Activated T-cell treated with anti-CD3 and anti-CD28 coated beads for 4 hours (primary cell): ENCODE measurements around the gene FCHO2.

ENCODE experiments used
- DNase-seq: peaks from one replicate; pipeline ENCODE4 v3.0.0-alpha.2; 2020

FCHO2 gene

GRCh38 chr5:73117088-73117740 is 161.4 kb downstream of the FCHO2 start:
- no peak for DNase-seq

DNA sequence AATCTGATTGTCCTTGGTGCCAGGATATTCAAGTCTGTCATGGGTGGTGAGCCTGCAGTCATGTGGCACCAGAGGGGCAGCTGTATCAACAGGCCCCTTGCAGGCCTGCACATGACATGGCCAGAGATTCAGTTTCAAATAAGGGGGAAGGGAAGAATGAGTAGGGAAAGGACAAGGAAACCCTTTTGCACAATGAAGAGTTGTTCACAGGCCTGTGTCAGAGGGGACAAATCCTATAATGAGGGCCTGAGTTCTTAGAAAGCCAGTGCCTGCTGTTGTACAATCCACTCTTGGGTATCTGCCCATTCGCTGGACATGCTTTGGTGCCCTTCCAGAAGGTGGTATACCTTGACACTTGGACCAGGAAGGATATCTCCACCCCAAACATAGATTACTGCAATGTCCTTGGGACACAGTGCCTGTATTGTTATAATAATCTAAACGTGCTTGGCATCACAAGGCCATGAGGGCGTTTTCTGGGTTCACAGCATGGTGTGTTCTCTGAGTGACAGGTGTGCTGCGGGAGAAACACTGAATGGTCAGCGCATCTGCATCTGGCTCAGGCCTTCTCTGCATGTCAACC is 162.6 kb downstream of the FCHO2 start:
- DNase-seq, result no peak

GRCh38 chr5:73119451-73120157 is 163.8 kb downstream of the FCHO2 start:
- DNase-seq, result no peak

DNA sequence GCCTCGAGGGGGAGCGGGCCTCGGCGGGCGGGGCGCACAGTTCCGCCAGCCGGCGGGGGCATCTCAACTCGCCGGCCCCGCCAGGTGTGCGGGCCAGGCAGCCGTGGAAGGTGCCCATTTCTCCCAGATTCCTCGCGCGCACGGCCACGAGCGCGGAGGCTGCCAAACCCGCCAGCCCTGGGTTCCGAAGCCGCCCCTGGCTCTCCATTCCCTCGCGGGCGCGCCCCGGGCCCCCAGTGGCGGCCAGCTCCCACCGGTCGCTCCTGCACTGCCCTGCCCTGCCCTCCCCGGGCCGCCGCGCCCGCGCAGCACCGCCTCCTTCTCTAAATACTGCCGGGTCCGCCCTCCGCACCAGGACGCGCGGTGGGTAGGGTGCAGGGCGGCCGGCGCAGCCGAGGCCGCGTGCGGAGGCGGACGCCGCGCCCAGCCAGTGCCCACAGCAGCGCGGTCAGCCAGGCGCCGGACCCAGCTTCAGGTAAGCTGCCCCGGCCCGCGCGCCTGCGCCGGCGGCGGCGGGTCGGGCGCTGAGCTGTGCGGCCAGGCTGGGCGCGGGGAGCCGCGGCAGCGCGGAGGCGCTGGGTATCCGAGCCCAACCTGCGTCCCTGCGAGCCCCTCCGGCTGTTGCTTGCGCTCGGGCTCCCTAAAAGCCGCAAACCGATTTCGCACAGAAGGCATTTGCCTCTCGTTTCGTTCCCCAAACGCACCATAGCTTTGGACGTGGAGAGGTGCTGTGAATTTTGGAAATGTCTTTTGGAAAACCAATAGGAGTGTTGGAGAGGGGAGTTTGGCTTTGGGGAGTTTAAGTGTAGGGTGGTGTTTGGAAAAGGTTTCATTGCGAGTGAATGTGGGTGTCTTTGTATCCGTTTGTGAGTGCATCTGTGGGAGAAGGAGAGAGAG is 164.6 kb downstream of the FCHO2 start, which contains the start of gene TMEM171:
Gene TMEM171 (plus strand): TSS at position 354 of the 897 bp plus-strand sequence. CDS start 2,799 bp downstream, outside the sequence.
- DNase-seq, result no peak

GRCh38 chr5:73121119-73121463 is 165.2 kb downstream of the FCHO2 start:
- no peak for DNase-seq

GRCh38 chr5:73122875-73123810 is 167.3 kb downstream of the FCHO2 start:
- DNase-seq, result no peak

- no peak for DNase-seq
Observed at GRCh38 chr5:73125289-73125688, 169.4 kb downstream of the FCHO2 start.

DNA sequence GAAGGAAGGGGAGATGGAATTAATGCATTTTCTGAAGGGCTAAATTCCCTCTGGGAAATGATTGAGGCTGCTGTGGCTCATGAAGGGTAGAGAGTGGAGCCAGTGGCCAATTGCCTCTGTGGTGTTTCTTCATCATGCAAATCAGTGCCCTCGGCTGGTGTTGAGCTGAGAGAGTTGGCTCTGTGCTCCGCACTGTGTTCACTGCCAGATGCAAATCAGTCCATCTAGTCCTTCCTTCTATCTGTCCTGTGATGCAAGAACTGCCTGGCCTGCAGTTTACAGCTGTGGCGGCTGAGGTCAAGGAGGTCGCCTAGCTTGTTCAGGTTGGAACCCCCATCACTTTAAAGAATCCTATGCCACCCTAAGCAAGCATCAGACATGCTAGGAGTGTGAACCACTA is 170.5 kb downstream of the FCHO2 start:
- DNase-seq, result no peak

DNA sequence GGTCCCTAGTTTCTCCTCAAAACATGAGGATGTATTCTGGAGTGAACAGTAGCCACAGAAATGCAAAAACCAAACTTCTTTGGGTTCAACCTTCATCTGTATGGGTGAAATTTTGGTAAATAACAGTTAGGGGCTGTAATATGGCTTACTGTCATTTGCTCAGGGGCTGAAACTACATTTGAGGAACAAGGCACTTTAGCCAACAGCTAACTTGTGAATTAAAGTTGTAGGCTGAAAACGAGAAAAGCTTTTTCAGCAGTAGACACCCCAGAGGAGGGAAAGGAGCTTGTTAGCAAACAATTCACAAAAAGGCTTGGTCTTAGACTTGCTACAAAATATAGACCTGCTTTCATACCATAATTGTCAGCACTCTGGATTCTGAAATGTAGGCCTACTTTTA is 171.1 kb downstream of the FCHO2 start:
- no peak for DNase-seq

GRCh38 chr5:73129143-73129542 is 173.3 kb downstream of the FCHO2 start:
- no peak for DNase-seq

GRCh38 chr5:73130811-73131210 is 175.0 kb downstream of the FCHO2 start:
- DNase-seq, result no peak

DNA sequence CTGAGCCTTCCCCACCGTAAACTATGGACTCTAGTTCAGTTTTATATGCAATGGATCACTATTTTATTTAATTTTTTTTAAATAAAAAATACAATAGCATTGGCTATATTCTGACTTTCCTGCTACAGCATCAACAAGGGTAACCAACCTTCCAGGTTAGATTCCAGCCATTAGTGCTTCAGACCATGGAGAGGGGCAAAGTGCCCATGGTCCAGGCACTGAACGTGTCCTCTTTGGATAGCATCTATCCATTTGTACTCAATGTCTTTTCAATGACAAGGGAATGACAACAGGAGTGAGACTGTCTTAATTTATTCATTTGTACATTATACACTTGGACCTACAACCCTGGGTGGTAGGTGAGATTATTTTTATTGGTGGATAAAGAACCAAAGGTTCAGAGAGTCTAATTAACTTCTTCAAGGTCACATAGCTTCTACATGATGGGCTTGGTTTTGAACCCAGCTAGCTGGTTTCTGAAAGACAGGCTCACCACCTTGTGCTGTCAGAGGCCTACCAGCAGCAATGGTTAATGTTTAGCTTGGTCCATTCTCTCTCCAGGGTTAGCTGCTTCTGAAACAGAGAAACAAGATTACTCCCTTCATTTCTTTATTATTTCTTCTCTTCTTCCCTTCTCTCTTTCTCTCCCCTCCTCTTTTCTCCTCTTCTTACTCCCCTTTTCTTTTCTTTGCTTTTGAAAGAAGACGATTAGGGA is 176.0 kb downstream of the FCHO2 start:
- no peak for DNase-seq

DNA sequence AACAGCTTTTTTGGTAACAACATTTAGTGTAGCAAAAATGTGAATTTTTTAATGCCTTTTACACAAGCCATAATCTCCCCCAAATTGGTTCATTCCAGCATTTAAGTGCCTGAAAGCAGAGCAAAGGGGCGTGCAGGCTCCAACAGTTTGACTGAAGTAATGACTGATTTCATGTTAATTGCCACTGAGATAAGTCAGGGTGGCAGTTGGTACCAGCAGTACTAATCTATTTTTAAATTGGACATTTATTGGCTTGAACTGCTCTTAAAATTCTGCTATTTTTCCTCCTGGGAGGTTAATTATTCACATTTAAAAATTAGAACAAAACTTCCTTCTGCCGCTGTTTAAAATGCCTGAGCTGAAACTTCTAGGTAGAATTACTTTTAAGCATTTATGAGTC is 176.9 kb downstream of the FCHO2 start:
- DNase-seq, result no peak

DNA sequence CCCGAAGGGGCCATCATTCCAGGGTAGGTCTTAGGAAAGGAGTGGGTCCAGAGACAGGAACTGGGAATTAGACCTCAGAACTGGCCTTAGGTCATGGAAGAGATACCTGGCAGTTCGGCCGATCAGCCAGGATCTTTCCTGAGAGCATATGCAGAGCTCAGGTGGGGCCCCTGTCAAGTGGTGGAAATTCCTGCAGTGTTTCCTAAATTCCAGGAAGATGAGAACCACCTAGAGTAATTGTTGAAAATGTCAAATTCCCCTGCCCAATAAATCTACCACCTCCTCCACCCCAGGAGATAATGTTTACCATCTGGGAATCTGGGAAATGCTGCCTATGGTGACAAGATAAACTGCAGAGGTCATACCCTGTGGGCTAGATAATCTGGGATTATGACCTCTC is 179.2 kb downstream of the FCHO2 start:
- no peak for DNase-seq

DNA sequence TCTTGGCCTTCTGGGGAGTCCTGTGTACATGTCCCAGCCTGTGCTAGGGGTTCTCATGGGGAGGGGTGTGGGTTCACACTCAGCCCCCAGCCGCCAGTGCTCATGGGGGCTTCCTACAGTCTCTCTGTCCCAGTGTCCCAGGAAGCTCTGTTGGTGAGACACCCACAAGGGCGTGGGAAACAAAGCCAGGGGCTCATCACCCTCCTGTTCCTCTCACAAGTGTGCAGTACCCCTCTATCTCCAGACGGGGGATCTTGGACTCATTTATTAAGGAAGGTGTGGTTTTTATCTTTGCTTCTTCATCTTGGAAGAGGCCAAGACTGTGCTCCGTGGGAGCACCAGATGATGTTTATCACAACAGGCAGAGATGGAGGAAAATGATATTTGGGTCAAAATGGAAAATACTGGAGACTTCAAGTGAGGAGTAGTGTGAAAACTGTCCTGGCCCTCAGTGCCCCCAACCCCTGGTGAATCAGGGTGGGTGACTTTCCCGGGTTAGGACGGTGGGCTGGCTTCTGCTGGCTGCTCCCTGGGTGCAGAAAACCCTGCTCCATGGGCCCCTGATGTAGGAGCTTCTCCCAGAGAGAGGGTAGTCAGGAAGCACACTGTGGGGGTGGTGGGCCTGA is 179.7 kb downstream of the FCHO2 start:
- DNase-seq, result no peak

GRCh38 chr5:73136055-73136562 is 180.3 kb downstream of the FCHO2 start:
- no peak for DNase-seq

- no peak for DNase-seq
Observed at GRCh38 chr5:73137563-73138530, 182.0 kb downstream of the FCHO2 start.

GRCh38 chr5:73139485-73139884 is 183.6 kb downstream of the FCHO2 start:
- DNase-seq, result no peak
